ENCODE measurements around the gene LSM10. TPM values are rescaled to one million over a fixed set of nuclear protein-coding genes. Genes with fewer than 3 reads are reported as not detected.

LSM10 gene
- total RNA-seq, 2 experiments from 2014 or later = 43.8 to 46.2 TPM

- CTCF ChIA-PET = interaction anchor here (0.6 to 3.8 kb wide), 15 partner anchors 8 to 286 kb away, joined by 3 to 68 read pairs (median 5); partner anchors contain the start of genes EVA1B, LSM10, SH3D21 and TRAPPC3
- no peaks in the 10 kb centered on the region for H3K27me3 Mint-ChIP-seq
- POLR2A ChIA-PET = interaction anchor here (0.6 to 1.7 kb wide), 4 partner anchors 24 to 291 kb away, joined by 3 to 6 read pairs (median 3); partner anchors contain the start of gene STK40
These were observed 22.7 kb upstream of the LSM10 start for GRCh38 chr1:36420409-36420808.

DNA sequence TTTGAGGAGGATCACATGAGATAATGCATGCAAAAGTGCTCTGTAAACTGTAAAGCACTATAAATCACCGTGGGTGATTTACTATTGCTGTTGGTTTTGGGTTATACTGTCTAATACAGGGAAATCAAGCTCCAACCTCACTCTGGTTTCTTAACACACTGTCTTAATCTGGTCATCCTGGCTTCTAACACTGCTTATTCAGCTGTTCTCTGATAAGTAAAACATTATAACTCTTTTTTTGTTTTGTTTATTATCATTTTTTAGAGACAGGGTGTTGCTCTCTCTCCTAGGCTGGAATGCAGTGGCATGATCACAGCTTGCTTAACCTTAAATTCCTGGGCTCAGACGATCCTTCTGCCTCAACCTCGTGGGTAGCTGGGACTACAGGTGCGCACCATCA, 21.9 kb upstream of the LSM10 start:
- Mint-ChIP-seq H3K9me3 (no peaks in the 10 kb centered on the region), H3K27me3 (no peaks in the 10 kb centered on the region), H3K4me3 (no peak overlapping the region), H3K4me1 (ENCODE audit: low read depth) (peaks cover 12% of the 10 kb centered on the region), H3K27ac (no peak overlapping the region), H3K36me3 (ENCODE audit: low read depth) (no peaks in the 10 kb centered on the region)
- ATAC-seq = no peak
- intact Hi-C loops (cut with micrococcal nuclease) = no loop called here
- DNase-seq = no peak
- TF ChIP-seq, protein P1, sequence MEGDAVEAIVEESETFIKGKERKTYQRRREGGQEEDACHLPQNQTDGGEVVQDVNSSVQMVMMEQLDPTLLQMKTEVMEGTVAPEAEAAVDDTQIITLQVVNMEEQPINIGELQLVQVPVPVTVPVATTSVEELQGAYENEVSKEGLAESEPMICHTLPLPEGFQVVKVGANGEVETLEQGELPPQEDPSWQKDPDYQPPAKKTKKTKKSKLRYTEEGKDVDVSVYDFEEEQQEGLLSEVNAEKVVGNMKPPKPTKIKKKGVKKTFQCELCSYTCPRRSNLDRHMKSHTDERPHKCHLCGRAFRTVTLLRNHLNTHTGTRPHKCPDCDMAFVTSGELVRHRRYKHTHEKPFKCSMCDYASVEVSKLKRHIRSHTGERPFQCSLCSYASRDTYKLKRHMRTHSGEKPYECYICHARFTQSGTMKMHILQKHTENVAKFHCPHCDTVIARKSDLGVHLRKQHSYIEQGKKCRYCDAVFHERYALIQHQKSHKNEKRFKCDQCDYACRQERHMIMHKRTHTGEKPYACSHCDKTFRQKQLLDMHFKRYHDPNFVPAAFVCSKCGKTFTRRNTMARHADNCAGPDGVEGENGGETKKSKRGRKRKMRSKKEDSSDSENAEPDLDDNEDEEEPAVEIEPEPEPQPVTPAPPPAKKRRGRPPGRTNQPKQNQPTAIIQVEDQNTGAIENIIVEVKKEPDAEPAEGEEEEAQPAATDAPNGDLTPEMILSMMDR (IDR thresholded peaks at IDR 0.05) = no peak
- CTCF ChIA-PET = interaction anchor here (0.9 to 3.8 kb wide), 14 partner anchors 14 to 285 kb away, joined by 3 to 68 read pairs (median 5); partner anchors contain the start of genes EVA1B, LSM10, SH3D21 and TRAPPC3
- POLR2A ChIA-PET = interaction anchor here (1.3 to 1.7 kb wide), 2 partner anchors 23 to 34 kb away, joined by 3 to 6 read pairs; partner anchors contain the start of gene STK40

More at GRCh38 chr1:36420409-36420808, 22.7 kb upstream of the LSM10 start:
- DNase-seq = no peak
- Mint-ChIP-seq H3K36me3 (ENCODE audit: low read depth) (no peaks in the 10 kb centered on the region), H3K9me3 (no peaks in the 10 kb centered on the region), H3K4me1 (ENCODE audit: low read depth) (peaks cover 12% of the 10 kb centered on the region), H3K27ac (peak overlapping the region; percentile 91), H3K4me3 (no peak overlapping the region)
- TF ChIP-seq, protein P1 (IDR thresholded peaks at IDR 0.05) = no peak
- ATAC-seq = no peak
- intact Hi-C loops (cut with micrococcal nuclease) = loop anchor here (5.0 kb wide), 1 partner anchor 78 kb away; no protein-coding TSS in a partner anchor

DNA sequence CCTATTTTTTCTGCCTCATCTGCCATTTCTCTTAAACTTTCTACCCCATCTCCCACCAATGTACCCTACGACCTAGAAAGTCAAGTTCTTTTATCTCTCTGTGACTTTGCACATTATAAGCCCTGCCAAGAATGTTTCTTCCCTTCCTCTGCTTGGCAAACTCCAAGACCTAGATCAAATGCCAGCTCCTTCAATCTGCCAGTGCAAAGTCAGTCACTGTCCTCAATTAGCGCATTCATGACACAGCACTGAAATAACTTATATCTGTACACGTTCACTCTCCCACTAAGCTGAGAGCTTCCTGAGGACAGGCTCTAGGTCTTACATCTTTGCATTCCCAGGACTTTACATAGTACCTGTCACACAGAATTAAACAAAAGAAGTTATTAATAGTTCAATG, 21.4 kb upstream of the LSM10 start:
- peaks cover 12% of the 10 kb centered on the region for H3K4me1 Mint-ChIP-seq (ENCODE audit: low read depth)
- intact Hi-C loops (cut with micrococcal nuclease) = no loop called here
- H3K27me3 Mint-ChIP-seq = no peaks in the 10 kb centered on the region
- ChIA-PET POLR2A (interaction anchor here (1.3 to 1.7 kb wide), 2 partner anchors 22 to 33 kb away, joined by 3 to 6 read pairs; partner anchors contain the start of gene STK40), CTCF (interaction anchor here (1.1 to 3.8 kb wide), 9 partner anchors 16 to 269 kb away, joined by 3 to 68 read pairs (median 7); partner anchors contain the start of genes EVA1B, LSM10, SH3D21 and TRAPPC3)
- ATAC-seq (no peak), DNase-seq (no peak)
- TF ChIP-seq, protein P1 (IDR thresholded peaks at IDR 0.05) = no peak
- H3K4me3 Mint-ChIP-seq = no peak overlapping the region
- no peaks in the 10 kb centered on the region for H3K9me3 Mint-ChIP-seq
- no peaks in the 10 kb centered on the region for H3K36me3 Mint-ChIP-seq (ENCODE audit: low read depth)
- H3K27ac Mint-ChIP-seq = no peak overlapping the region

DNA sequence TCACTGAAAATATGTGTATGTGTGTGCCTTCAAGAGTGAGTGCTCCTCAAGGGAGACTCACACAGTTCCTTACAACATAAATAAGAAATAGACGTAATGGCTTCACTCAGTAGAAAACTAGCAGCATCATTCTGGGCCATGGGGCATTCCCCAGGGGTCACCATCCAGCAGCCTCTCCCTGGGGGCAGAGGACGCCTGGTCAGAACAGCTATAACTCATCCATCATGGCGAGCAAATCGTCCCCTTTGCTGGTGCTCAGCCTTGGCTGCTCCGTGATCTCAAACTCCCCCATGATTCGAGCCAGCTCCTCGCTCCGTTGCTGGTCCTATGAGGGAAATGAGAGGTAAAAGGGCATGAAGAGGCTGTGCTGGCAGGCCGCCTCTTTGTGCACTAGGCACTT, 20.2 kb upstream of the LSM10 start:
- Mint-ChIP-seq H3K27ac (no peak overlapping the region), H3K4me1 (ENCODE audit: low read depth) (peaks cover 12% of the 10 kb centered on the region), H3K36me3 (ENCODE audit: low read depth) (no peaks in the 10 kb centered on the region), H3K4me3 (no peak overlapping the region), H3K9me3 (no peaks in the 10 kb centered on the region), H3K27me3 (no peaks in the 10 kb centered on the region)
- TF ChIP-seq, protein P1 (IDR thresholded peaks at IDR 0.05) = no peak
- ATAC-seq = no peak
- CTCF ChIA-PET = interaction anchor here (2.0 to 3.8 kb wide), 3 partner anchors 50 to 117 kb away, joined by 4 to 68 read pairs (median 19); no protein-coding TSS in a partner anchor
- POLR2A ChIA-PET = interaction anchor here (1.0 kb wide), 1 partner anchor 20 kb away, joined by 3 read pairs; the partner anchor contains the start of gene LSM10
- intact Hi-C loops (cut with micrococcal nuclease) = no loop called here
- DNase-seq = no peak

- Mint-ChIP-seq H3K36me3 (ENCODE audit: low read depth) (no peaks in the 10 kb centered on the region), H3K4me3 (no peak overlapping the region), H3K9me3 (peaks cover 3% of the 10 kb centered on the region), H3K4me1 (ENCODE audit: low read depth) (peaks cover 22% of the 10 kb centered on the region), H3K27me3 (no peaks in the 10 kb centered on the region), H3K27ac (no peak overlapping the region)
- ChIA-PET CTCF (no interaction called here), POLR2A (no interaction called here)
- DNase-seq = no peak
- intact Hi-C loops (cut with micrococcal nuclease) = no loop called here
- ATAC-seq = no peak
- TF ChIP-seq, protein P1 (IDR thresholded peaks at IDR 0.05) = no peak
These were observed 18.1 kb upstream of the LSM10 start for GRCh38 chr1:36415661-36416326.

Data from activated CD8-positive, alpha-beta T cell treated with anti-CD3 and anti-CD28 coated beads for 36 hours (primary cell).